ENCODE measurements around the gene CARD10. TPM values are rescaled to one million over a fixed set of nuclear protein-coding genes. Genes with fewer than 3 reads are reported as not detected.

Gene CARD10
- polyA plus RNA-seq, 1 donor (not counting 4 experiments of a cell fraction or from before 2014, with no cell fraction given) = 32.2 TPM

DNA sequence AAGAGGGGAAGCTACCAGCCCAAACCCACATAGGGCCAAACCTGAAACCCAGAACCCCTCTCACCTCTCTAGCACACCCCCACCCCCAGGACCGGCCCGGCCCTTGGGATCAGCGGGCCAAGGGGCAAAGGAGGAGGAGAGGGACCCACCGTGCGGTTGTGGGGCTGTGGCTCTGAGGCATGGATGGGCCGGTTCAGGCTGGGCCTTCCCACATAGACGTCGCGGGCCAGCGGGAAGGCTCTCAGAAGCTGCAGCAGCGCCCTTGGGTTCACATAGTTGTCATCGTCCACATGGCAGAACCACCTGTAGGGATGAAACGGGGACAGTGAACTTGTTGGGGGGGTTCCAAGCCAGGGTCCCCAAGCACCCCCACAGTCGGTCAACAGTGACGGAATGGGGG, 40.0 kb downstream of the CARD10 start:
- TF ChIP-seq EZH2 (IDR thresholded peaks at IDR 0.05; ENCODE audit: low read length) = no peak
- TF ChIP-seq, protein P1, sequence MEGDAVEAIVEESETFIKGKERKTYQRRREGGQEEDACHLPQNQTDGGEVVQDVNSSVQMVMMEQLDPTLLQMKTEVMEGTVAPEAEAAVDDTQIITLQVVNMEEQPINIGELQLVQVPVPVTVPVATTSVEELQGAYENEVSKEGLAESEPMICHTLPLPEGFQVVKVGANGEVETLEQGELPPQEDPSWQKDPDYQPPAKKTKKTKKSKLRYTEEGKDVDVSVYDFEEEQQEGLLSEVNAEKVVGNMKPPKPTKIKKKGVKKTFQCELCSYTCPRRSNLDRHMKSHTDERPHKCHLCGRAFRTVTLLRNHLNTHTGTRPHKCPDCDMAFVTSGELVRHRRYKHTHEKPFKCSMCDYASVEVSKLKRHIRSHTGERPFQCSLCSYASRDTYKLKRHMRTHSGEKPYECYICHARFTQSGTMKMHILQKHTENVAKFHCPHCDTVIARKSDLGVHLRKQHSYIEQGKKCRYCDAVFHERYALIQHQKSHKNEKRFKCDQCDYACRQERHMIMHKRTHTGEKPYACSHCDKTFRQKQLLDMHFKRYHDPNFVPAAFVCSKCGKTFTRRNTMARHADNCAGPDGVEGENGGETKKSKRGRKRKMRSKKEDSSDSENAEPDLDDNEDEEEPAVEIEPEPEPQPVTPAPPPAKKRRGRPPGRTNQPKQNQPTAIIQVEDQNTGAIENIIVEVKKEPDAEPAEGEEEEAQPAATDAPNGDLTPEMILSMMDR (optimal IDR thresholded peaks at IDR 0.05 in 1 of 3, IDR thresholded peaks at IDR 0.05 in 1 of 3, conservative IDR thresholded peaks at IDR 0.05 in 1 of 3; ENCODE audit: extremely low read depth in 1 of 3, insufficient read depth in 2 of 3, low read length in 3 of 3) = no peak
- FAIRE-seq = no peak
- H3K36me3 ChIP-seq (ENCODE audit: control insufficient read depth in 2 of 2, extremely low read depth in 1 of 2, insufficient read depth in 2 of 2, low read length in 2 of 2) = peaks cover 18 to 40% of the 10 kb centered on the region in 2 experiments

DNA sequence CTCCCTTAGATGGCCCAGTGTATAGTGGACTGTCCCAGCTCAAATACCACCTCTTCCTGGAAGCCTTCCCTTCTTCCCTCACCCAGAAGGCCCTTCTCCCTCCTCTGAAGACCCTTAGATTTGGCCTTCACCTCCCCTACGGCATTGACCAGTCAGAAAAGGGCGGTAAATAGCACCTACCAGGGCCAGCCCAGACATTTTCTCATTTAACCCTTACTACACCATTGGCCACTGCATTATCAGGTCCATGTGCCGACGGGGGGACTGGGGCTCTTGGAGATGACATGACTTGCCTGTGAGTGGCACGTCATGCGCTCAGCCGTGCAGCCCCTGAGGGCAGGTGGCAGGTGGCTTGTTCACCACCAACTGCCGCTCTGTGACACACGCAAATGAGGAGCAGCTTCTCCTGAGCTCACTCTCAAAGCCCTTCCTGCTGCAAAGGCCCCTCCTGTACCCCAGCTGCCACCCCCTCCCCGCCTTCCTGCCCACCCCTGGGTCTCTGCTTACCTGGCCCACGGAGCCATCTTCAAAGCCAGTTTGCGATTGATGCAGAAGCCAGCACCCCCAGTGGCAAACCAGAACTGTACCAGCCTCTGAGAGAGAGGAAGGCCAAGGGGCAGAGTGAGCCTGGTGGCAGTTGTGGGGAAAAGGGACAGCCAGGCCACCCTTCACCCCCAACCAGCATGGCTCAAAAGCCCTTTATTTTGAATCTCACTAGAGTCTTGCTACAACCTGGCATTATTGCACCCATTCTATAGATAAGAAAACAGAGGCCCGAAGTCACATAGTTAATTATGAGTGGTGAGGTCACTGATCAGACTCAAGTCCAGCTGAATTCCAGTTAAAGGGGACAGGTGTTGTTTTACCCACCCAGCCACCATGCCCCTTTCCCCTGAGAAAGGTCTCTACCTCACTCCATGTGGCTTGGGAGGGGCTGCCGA, 42.6 kb downstream of the CARD10 start:
- Histone ChIP-seq H3K4me1 (ENCODE audit: control insufficient read depth, extremely low read depth, insufficient read depth, low read length) (no peaks in the 10 kb centered on the region), H3K9me1 (ENCODE audit: control insufficient read depth, extremely low read depth, insufficient read depth, low read length) (no peaks in the 10 kb centered on the region), H3K27ac (ENCODE audit: control insufficient read depth, insufficient read depth, low read length) (no peak overlapping the region), H3K27me3 (ENCODE audit: control insufficient read depth, extremely low read depth, insufficient read depth, low read length) (no peaks in the 10 kb centered on the region), H4K20me1 (ENCODE audit: control insufficient read depth, extremely low read depth, insufficient read depth, low read length) (peaks cover 3% of the 10 kb centered on the region), H3K36me3 (ENCODE audit: control insufficient read depth in 2 of 2, extremely low read depth in 1 of 2, insufficient read depth in 2 of 2, low read length in 2 of 2) (peaks cover 32 to 45% of the 10 kb centered on the region in 2 experiments), H3K4me3 (ENCODE audit: control insufficient read depth in 2 of 3, extremely low read depth in 1 of 3, insufficient read depth in 2 of 3, low read depth in 1 of 3, low read length in 3 of 3) (no peak overlapping the region), H2AFZ (ENCODE audit: control insufficient read depth, low read length) (no peak overlapping the region), H3K9ac (ENCODE audit: control insufficient read depth, extremely low read depth, insufficient read depth, low read length) (no peak overlapping the region), H3K79me2 (ENCODE audit: control insufficient read depth, insufficient read depth, low read length) (no peaks in the 10 kb centered on the region), H3K4me2 (ENCODE audit: control insufficient read depth, extremely low read depth, insufficient read depth, low read depth, low read length) (no peak overlapping the region), H3K9me3 (ENCODE audit: control insufficient read depth, low read depth, low read length) (no peaks in the 10 kb centered on the region)
- DNase-seq (ENCODE audit: low read depth, low spot score) (no peak), FAIRE-seq (no peak)
- dilution Hi-C loops (cut with MboI; ENCODE audit: extremely low pct_ligation_motif_present, low sequenced_read_pairs) = no loop called here
- TF ChIP-seq, protein P1 (optimal IDR thresholded peaks at IDR 0.05 in 1 of 3, IDR thresholded peaks at IDR 0.05 in 1 of 3, conservative IDR thresholded peaks at IDR 0.05 in 1 of 3; ENCODE audit: extremely low read depth in 1 of 3, insufficient read depth in 2 of 3, low read length in 3 of 3) = no peak

More for the DNA sequence above, 40.0 kb downstream of the CARD10 start:
- Histone ChIP-seq H3K4me2 (ENCODE audit: control insufficient read depth, extremely low read depth, insufficient read depth, low read depth, low read length) (no peak overlapping the region), H3K9me3 (ENCODE audit: control insufficient read depth, low read depth, low read length) (no peaks in the 10 kb centered on the region), H3K27ac (ENCODE audit: control insufficient read depth, insufficient read depth, low read length) (no peak overlapping the region), H3K4me1 (ENCODE audit: control insufficient read depth, extremely low read depth, insufficient read depth, low read length) (no peaks in the 10 kb centered on the region), H3K9me1 (ENCODE audit: control insufficient read depth, extremely low read depth, insufficient read depth, low read length) (no peaks in the 10 kb centered on the region), H4K20me1 (ENCODE audit: control insufficient read depth, extremely low read depth, insufficient read depth, low read length) (no peaks in the 10 kb centered on the region), H2AFZ (ENCODE audit: control insufficient read depth, low read length) (no peak overlapping the region), H3K79me2 (ENCODE audit: control insufficient read depth, insufficient read depth, low read length) (no peaks in the 10 kb centered on the region), H3K4me3 (ENCODE audit: control insufficient read depth in 2 of 3, extremely low read depth in 1 of 3, insufficient read depth in 2 of 3, low read depth in 1 of 3, low read length in 3 of 3) (no peak overlapping the region), H3K27me3 (ENCODE audit: control insufficient read depth, extremely low read depth, insufficient read depth, low read length) (no peaks in the 10 kb centered on the region), H3K9ac (ENCODE audit: control insufficient read depth, extremely low read depth, insufficient read depth, low read length) (no peak overlapping the region)
- dilution Hi-C loops (cut with MboI; ENCODE audit: extremely low pct_ligation_motif_present, low sequenced_read_pairs) = no loop called here
- no peak for DNase-seq (ENCODE audit: low read depth, low spot score)

Measured in keratinocyte (primary cell).